Measurements from ENCODE around the gene WDR75. TPM values are rescaled to one million over a fixed set of nuclear protein-coding genes. Genes with fewer than 3 reads are reported as not detected.

The WDR75 gene
- total and polyA plus RNA-seq, 9 of the 15 experiments (the other 6 are each of a cell fraction or from before 2014, with no cell fraction given) = 50.9 to 111 (median 76.4) TPM

- no peak for TF ChIP-seq PATZ1 (CRISPR knock-in tag; IDR thresholded peaks at IDR 0.05; ENCODE audit: borderline replicate concordance)
- no peak for TF ChIP-seq MED1 (CRISPR knock-in tag; IDR thresholded peaks at IDR 0.05; ENCODE audit: borderline replicate concordance)
- TF ChIP-seq ZNF263 (CRISPR knock-in tag; IDR thresholded peaks at IDR 0.05; ENCODE audit: borderline replicate concordance) = no peak
- no peak for TF ChIP-seq TCF7 (IDR thresholded peaks at IDR 0.05; ENCODE audit: borderline replicate concordance)
- TF ChIP-seq NFRKB (IDR thresholded peaks at IDR 0.05; ENCODE audit: low read depth) = no peak
- no peak for TF ChIP-seq WHSC1 (IDR thresholded peaks at IDR 0.05; ENCODE audit: low read length)
- TF ChIP-seq PHF8 (IDR thresholded peaks at IDR 0.05; ENCODE audit: borderline replicate concordance, low read length) = no peak
- TF ChIP-seq E2F5 (CRISPR knock-in tag; IDR thresholded peaks at IDR 0.05) = no peak
- TF ChIP-seq KLF10 (CRISPR knock-in tag; IDR thresholded peaks at IDR 0.05) = no peak
- no peak for TF ChIP-seq KLF6 (CRISPR knock-in tag; IDR thresholded peaks at IDR 0.05; ENCODE audit: borderline replicate concordance)
- no peak for TF ChIP-seq CCAR2 (IDR thresholded peaks at IDR 0.05; ENCODE audit: low read depth, low read length)
- no peak for TF ChIP-seq NR3C1 (CRISPR knock-in tag; IDR thresholded peaks at IDR 0.05)
- TF ChIP-seq KLF1 (tag; IDR thresholded peaks at IDR 0.05) = no peak
- TF ChIP-seq KLF13 (tag; IDR thresholded peaks at IDR 0.05; ENCODE audit: borderline replicate concordance, low read depth) = no peak
- no peak for TF ChIP-seq E4F1 (CRISPR knock-in tag; IDR thresholded peaks at IDR 0.05; ENCODE audit: borderline replicate concordance)
- no peak for TF ChIP-seq FOXO4 (CRISPR knock-in tag; IDR thresholded peaks at IDR 0.05)
Measured at GRCh38 chr2:189516546-189516945, 75.3 kb downstream of the WDR75 start (continued).
